Measurements from ENCODE around the gene STKLD1. TPM values are rescaled to one million over a fixed set of nuclear protein-coding genes. Genes with fewer than 3 reads are reported as not detected.

Gene STKLD1
- total and polyA plus RNA-seq, 9 of the 15 experiments (the other 6 are each of a cell fraction or from before 2014, with no cell fraction given) = 0.10 to 0.65 (median 0.33) TPM; not detected in 2

DNA sequence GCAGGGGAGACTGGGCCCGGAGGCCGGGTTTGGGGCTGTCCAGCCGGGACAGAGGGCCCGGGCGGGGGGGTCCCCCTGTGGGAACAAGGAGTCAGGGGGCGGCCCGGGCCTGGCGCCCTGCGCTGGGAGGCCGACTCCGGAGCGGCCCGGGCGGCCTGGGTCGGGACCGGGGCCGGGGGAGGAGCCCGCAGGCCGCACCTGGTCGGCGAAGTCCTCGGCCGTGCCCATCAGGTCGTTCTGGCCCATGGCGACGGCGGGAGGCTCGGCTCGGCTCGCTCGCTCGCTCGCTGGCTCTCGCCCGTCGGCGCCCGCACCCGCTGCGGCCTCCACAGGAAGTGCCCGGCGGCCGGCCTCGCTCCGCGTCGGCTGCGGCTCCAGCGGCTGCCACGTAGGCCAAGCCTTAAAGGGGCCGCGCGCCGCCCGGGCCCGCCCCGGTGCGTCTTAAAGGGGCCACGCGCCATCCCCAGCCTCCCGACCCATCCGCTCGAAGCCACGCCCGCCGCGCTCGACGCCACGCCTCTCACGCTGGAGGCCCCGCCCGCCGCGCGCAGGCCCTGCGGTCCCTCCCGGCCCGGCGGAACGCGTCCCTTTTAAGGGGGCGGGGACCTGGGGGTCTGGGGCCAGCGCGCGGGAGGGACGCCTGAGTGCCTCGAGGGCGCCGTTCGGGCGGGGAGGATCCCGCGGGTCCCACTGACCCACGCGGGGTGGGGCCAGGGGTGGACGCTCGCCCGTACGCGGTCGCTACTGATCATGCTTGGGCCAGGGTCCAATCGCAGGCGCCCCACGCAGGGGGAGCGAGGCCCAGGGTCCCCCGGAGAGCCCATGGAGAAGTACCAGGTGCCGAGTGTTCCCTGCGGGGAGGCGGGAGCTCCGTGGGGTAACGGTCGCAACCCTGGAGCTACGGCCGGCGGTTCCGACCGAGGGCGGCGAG, at the start of gene STKLD1, which contains the start of gene SURF4 (continued):
- no peak for TF ChIP-seq PTRF (tag; IDR thresholded peaks at IDR 0.05)
- TF ChIP-seq, protein P1, sequence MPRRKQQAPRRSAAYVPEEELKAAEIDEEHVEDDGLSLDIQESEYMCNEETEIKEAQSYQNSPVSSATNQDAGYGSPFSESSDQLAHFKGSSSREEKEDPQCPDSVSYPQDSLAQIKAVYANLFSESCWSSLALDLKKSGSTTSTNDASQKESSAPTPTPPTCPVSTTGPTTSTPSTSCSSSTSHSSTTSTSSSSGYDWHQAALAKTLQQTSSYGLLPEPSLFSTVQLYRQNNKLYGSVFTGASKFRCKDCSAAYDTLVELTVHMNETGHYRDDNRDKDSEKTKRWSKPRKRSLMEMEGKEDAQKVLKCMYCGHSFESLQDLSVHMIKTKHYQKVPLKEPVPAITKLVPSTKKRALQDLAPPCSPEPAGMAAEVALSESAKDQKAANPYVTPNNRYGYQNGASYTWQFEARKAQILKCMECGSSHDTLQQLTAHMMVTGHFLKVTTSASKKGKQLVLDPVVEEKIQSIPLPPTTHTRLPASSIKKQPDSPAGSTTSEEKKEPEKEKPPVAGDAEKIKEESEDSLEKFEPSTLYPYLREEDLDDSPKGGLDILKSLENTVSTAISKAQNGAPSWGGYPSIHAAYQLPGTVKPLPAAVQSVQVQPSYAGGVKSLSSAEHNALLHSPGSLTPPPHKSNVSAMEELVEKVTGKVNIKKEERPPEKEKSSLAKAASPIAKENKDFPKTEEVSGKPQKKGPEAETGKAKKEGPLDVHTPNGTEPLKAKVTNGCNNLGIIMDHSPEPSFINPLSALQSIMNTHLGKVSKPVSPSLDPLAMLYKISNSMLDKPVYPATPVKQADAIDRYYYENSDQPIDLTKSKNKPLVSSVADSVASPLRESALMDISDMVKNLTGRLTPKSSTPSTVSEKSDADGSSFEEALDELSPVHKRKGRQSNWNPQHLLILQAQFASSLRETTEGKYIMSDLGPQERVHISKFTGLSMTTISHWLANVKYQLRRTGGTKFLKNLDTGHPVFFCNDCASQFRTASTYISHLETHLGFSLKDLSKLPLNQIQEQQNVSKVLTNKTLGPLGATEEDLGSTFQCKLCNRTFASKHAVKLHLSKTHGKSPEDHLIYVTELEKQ (CRISPR knock-in tag; IDR thresholded peaks at IDR 0.05) = no peak
- no peak for TF ChIP-seq ZFP1 (CRISPR knock-in tag; IDR thresholded peaks at IDR 0.05)
- TF ChIP-seq PCBP1 (IDR thresholded peaks at IDR 0.05; ENCODE audit: low read depth, low read length, poor library complexity, severe bottlenecking) = peak; percentile 66
- peak; percentile 58; the same call in 1 of the 2 replicates for TF ChIP-seq POLR2A (conservative IDR thresholded peaks at IDR 0.05)
- TF ChIP-seq FOSL1 (tag; conservative IDR thresholded peaks at IDR 0.05) = no peak
- no peak for TF ChIP-seq PREB (CRISPR knock-in tag; IDR thresholded peaks at IDR 0.05)
- TF ChIP-seq TFAP4 (CRISPR knock-in tag; IDR thresholded peaks at IDR 0.05; ENCODE audit: borderline replicate concordance) = no peak; the same call in 1 of the 2 replicates
- TF ChIP-seq CREB3 (tag; conservative IDR thresholded peaks at IDR 0.05; ENCODE audit: low read depth) = no peak
- no peak for TF ChIP-seq MIER1 (IDR thresholded peaks at IDR 0.05; ENCODE audit: low read depth)
- no peak for TF ChIP-seq ZNF316 (IDR thresholded peaks at IDR 0.05)

Measured in K562 (cell line).